CD14-positive monocyte (primary cell): ENCODE data around the gene SLC17A6. TPM values are rescaled to one million over a fixed set of nuclear protein-coding genes. Genes with fewer than 3 reads are reported as not detected.

Source experiments
- DNase-seq, 3 donors: peaks; one replicate each; pipeline ENCODE4 v3.0.0-alpha.2; 2011 to 2022
- H2AFZ ChIP-seq: 2 replicates; pipeline ENCODE4 v1.6.0; 2012; ENCODE audit warnings: mild to moderate bottlenecking, low read depth, low read length, inconsistent platforms; ENCODE audit not compliant: insufficient read depth, poor library complexity, severe bottlenecking
- H3K27ac ChIP-seq, 2 donors: 1 replicate in 1 of 2; 2 replicates in 1 of 2; pipeline ENCODE4 v1.5.1; 2012 to 2013; ENCODE audit warnings: low read length in 2 of 2, control low read depth in 1 of 2, inconsistent platforms in 1 of 2, low read depth in 1 of 2, mild to moderate bottlenecking in 1 of 2
- H3K27me3 ChIP-seq, 2 donors: one replicate each; pipeline versions ENCODE4 v1.6.0 to v1.6.1; 2011 to 2013; ENCODE audit warnings: low read length in 2 of 2; ENCODE audit not compliant: control insufficient read depth in 2 of 2, insufficient read depth in 2 of 2
- H3K36me3 ChIP-seq, 2 donors: replicated peaks in 1 of 2; 1 replicate in 1 of 2; 2 replicates in 1 of 2; pipeline versions ENCODE4 v1.5.1 to v1.6.1; 2012 to 2013; ENCODE audit warnings: low read length in 2 of 2, control low read depth in 1 of 2, inconsistent platforms in 1 of 2, mild to moderate bottlenecking in 1 of 2; ENCODE audit not compliant: insufficient read depth in 2 of 2, control insufficient read depth in 1 of 2
- H3K4me1 ChIP-seq, 2 donors: 1 replicate in 1 of 2; 2 replicates in 1 of 2; pipeline versions ENCODE4 v1.5.1 to v1.6.1; 2012 to 2013; ENCODE audit warnings: low read length in 2 of 2, control low read depth in 1 of 2, inconsistent platforms in 1 of 2, mild to moderate bottlenecking in 1 of 2, moderate library complexity in 1 of 2; ENCODE audit not compliant: insufficient read depth in 2 of 2, control insufficient read depth in 1 of 2
- H3K4me2 ChIP-seq: replicated peaks from 2 replicates; pipeline ENCODE3; 2012; ENCODE audit warnings: low read length, moderate library complexity, mild to moderate bottlenecking; ENCODE audit not compliant: poor library complexity, severe bottlenecking; ENCODE audit errors: extremely low read depth
- H3K4me3 ChIP-seq, 3 experiments: fragments of 200-600 bp in 1 of 3; sonication (generic) in 1 of 3; replicated peaks in 1 of 3; 1 replicate in 2 of 3; 2 replicates in 1 of 3; pipeline ENCODE4 v1.5.1; 2011 to 2013; ENCODE audit warnings: low read length in 3 of 3, mild to moderate bottlenecking in 3 of 3, control low read depth in 2 of 3, low read depth in 2 of 3, inconsistent platforms in 1 of 3, moderate library complexity in 1 of 3
- H3K79me2 ChIP-seq: 2 replicates; pipeline ENCODE4 v1.6.0; 2012; ENCODE audit warnings: mild to moderate bottlenecking, control low read depth, inconsistent platforms, low read length, moderate library complexity; ENCODE audit not compliant: insufficient read depth
- H3K9ac ChIP-seq: 2 replicates; pipeline ENCODE4 v1.6.0; 2017; ENCODE audit warnings: low read length, mild to moderate bottlenecking; ENCODE audit not compliant: insufficient read depth, poor library complexity, severe bottlenecking
- H3K9me3 ChIP-seq, 2 donors: replicated peaks in 1 of 2; 1 replicate in 1 of 2; 2 replicates in 1 of 2; pipeline versions ENCODE4 v1.5.1 to v1.6.1; 2012 to 2013; ENCODE audit warnings: low read length in 2 of 2, control low read depth in 1 of 2; ENCODE audit not compliant: control insufficient read depth in 1 of 2, insufficient read depth in 1 of 2
- H4K20me1 ChIP-seq: 2 replicates; pipeline ENCODE4 v1.6.0; 2012; ENCODE audit warnings: mild to moderate bottlenecking, low read length, control low read depth, moderate library complexity; ENCODE audit not compliant: insufficient read depth
- H3K27ac Mint-ChIP-seq, 7 donors: one replicate each; pipeline ENCODE4 v1.8.0; 2020; ENCODE audit warnings: mild to moderate bottlenecking in 7 of 7, mixed read lengths in 7 of 7, moderate library complexity in 6 of 7, inconsistent platforms in 2 of 7
- H3K27me3 Mint-ChIP-seq, 3 donors: one replicate each; pipeline ENCODE4 v1.8.0; 2021 to 2022; ENCODE audit warnings: low read depth in 3 of 3, mild to moderate bottlenecking in 3 of 3, mixed read lengths in 3 of 3, moderate library complexity in 3 of 3, inconsistent platforms in 1 of 3
- H3K36me3 Mint-ChIP-seq, 2 donors: one replicate each; pipeline ENCODE4 v1.8.0; 2020; ENCODE audit warnings: mixed read lengths in 2 of 2, inconsistent platforms in 1 of 2, mild to moderate bottlenecking in 1 of 2
- H3K4me1 Mint-ChIP-seq: one replicate; pipeline ENCODE4 v1.8.0; 2020; ENCODE audit warnings: mild to moderate bottlenecking, mixed read lengths
- H3K4me3 Mint-ChIP-seq, 2 donors: one replicate each; pipeline ENCODE4 v1.8.0; 2020; ENCODE audit warnings: mild to moderate bottlenecking in 2 of 2, mixed read lengths in 2 of 2, moderate library complexity in 1 of 2
- H3K9me3 Mint-ChIP-seq, 7 donors: one replicate each; pipeline ENCODE4 v1.8.0; 2020 to 2022; ENCODE audit warnings: mixed read lengths in 7 of 7, mild to moderate bottlenecking in 6 of 7, moderate library complexity in 6 of 7, inconsistent platforms in 2 of 7
- CTCF ChIP-seq: fragments of 200-600 bp; IDR thresholded peaks from one replicate; pipeline ENCODE4 v1.8.0; 2022; ENCODE audit warnings: antibody characterized with exemption, mild to moderate bottlenecking
- WGBS: methylation state at CpG from one replicate; pipeline ENCODE4 v1.1.5; 2013; ENCODE audit warnings: missing lambda C conversion rate; ENCODE audit not compliant: insufficient coverage; 5-methylcytosine and 5-hydroxymethylcytosine counted together
- intact Hi-C, 2 donors: fragments of 100-400 bp; cut with micrococcal nuclease; formaldehyde crosslinking; loops; one replicate each; pipeline versions ENCODE4 v1.15.0 to v1.15.1; 2023
- polyA plus RNA-seq, 3 donors: library from polyadenylated mRNA; depleted of rRNA in 1 of 3; unstranded in 2 of 3; stranded (reverse) in 1 of 3; fragments of 300-500 nt in 2 of 3; fragments of >200 nt in 1 of 3; fragmentation: Illumina TruSeq in 2 of 3; gene quantifications; 1 replicate in 2 of 3; 2 replicates in 1 of 3; pipeline ENCODE4 v1.2.3, GENCODE V29; 2012 to 2021

Gene SLC17A6
- polyA plus RNA-seq, 3 donors, result not detected

GRCh38 chr11:22371160-22371559 lies 33.0 kb downstream of the SLC17A6 start:
- Histone ChIP-seq H3K4me3 (no peak overlapping the region), H4K20me1 (no peaks in the 10 kb centered on the region), H3K27me3 (no peaks in the 10 kb centered on the region), H3K4me1 (no peaks in the 10 kb centered on the region), H3K4me2 (no peak overlapping the region), H2AFZ (no peak overlapping the region), H3K9me3 (no peaks in the 10 kb centered on the region), H3K9ac (no peak overlapping the region), H3K79me2 (no peaks in the 10 kb centered on the region), H3K27ac (no peak overlapping the region), H3K36me3 (no peaks in the 10 kb centered on the region)
- no peaks in the 10 kb centered on the region for H3K4me1 Mint-ChIP-seq
- no CpG with 5 or more reads among the region's 3 CpGs for WGBS
- no peak overlapping the region for H3K4me3 Mint-ChIP-seq
- H3K36me3 Mint-ChIP-seq, result no peaks in the 10 kb centered on the region
- H3K27me3 Mint-ChIP-seq, result peaks cover 0 to 2% (median 0%) of the 10 kb centered on the region in 3 donors
- H3K27ac Mint-ChIP-seq, result no peak overlapping the region
- H3K9me3 Mint-ChIP-seq, result peaks cover 0 to 4% (median 0%) of the 10 kb centered on the region in 7 donors
- intact Hi-C loops, result no loop called here
- TF ChIP-seq CTCF, result no peak
- DNase-seq, result no peak

GRCh38 chr11:22387126-22387525 lies 48.9 kb downstream of the SLC17A6 start:
- Mint-ChIP-seq H3K27me3 (peaks cover 0 to 2% (median 0%) of the 10 kb centered on the region in 3 donors), H3K36me3 (no peaks in the 10 kb centered on the region), H3K9me3 (no peaks in the 10 kb centered on the region), H3K4me1 (no peaks in the 10 kb centered on the region), H3K27ac (no peak overlapping the region), H3K4me3 (no peak overlapping the region)
- no peak overlapping the region for H3K4me3 ChIP-seq
- no peak overlapping the region for H2AFZ ChIP-seq
- H3K27me3 ChIP-seq, result no peaks in the 10 kb centered on the region
- H3K4me2 ChIP-seq, result no peak overlapping the region
- DNase-seq, result no peak
- no peaks in the 10 kb centered on the region for H3K36me3 ChIP-seq
- no peaks in the 10 kb centered on the region for H4K20me1 ChIP-seq
- no peak overlapping the region for H3K9ac ChIP-seq
- H3K9me3 ChIP-seq, result no peaks in the 10 kb centered on the region
- WGBS, result no CpG with 5 or more reads among the region's 1 CpG
- H3K27ac ChIP-seq, result no peak overlapping the region
- no peaks in the 10 kb centered on the region for H3K4me1 ChIP-seq
- TF ChIP-seq CTCF, result no peak
- intact Hi-C loops, result no loop called here
- no peaks in the 10 kb centered on the region for H3K79me2 ChIP-seq
